Glutamatergic neuron (in vitro differentiated cells): ENCODE results near the gene STK4. TPM values are rescaled to one million over a fixed set of nuclear protein-coding genes. Genes with fewer than 3 reads are reported as not detected.
A peak's percentile ranks its signal among the peaks of the same experiment; 100 is the strongest.

Experiments used
- DNase-seq: peaks from one replicate; pipeline ENCODE4 v3.0.0; 2022
- H3K27ac Mint-ChIP-seq: one replicate; pipeline ENCODE4 v1.8.0; 2020; ENCODE audit warnings: mild to moderate bottlenecking, mixed read lengths, inconsistent platforms; ENCODE audit not compliant: unreplicated experiment
- H3K27me3 Mint-ChIP-seq: one replicate; pipeline ENCODE4 v1.8.0; 2020; ENCODE audit warnings: mild to moderate bottlenecking, moderate library complexity, mixed read lengths, inconsistent platforms; ENCODE audit not compliant: unreplicated experiment
- H3K36me3 Mint-ChIP-seq: one replicate; pipeline ENCODE4 v1.8.0; 2020; ENCODE audit warnings: mild to moderate bottlenecking, mixed read lengths, inconsistent platforms; ENCODE audit not compliant: unreplicated experiment
- H3K4me1 Mint-ChIP-seq: one replicate; pipeline ENCODE4 v1.8.0; 2020; ENCODE audit warnings: mild to moderate bottlenecking, low read depth, mixed read lengths, inconsistent platforms; ENCODE audit not compliant: unreplicated experiment
- H3K4me3 Mint-ChIP-seq: one replicate; pipeline ENCODE4 v1.8.0; 2020; ENCODE audit warnings: mild to moderate bottlenecking, mixed read lengths, inconsistent platforms; ENCODE audit not compliant: unreplicated experiment
- H3K9me3 Mint-ChIP-seq: one replicate; pipeline ENCODE4 v1.8.0; 2020; ENCODE audit warnings: mild to moderate bottlenecking, moderate library complexity, mixed read lengths, inconsistent platforms; ENCODE audit not compliant: unreplicated experiment
- CTCF ChIP-seq: fragments of 200-600 bp; sonication (generic); IDR thresholded peaks from one replicate; pipeline ENCODE4 v1.5.0; 2021; ENCODE audit not compliant: partially characterized antibody, unreplicated experiment
- total RNA-seq: library from RNA; stranded (reverse); fragmentation: NEBNext Ultra II Directional; extraction: Animal tissue kit (Norgen Biotek cat#: 25700); gene quantifications from one replicate; pipeline ENCODE4 v1.2.1, GENCODE V29; 2021; ENCODE audit not compliant: unreplicated experiment

STK4 gene
- total RNA-seq, 1 donor from 2014 or later, result 32.6 TPM

GRCh38 chr20:45098103-45098773 is 131.9 kb downstream of the STK4 start:
- peaks cover 13% of the 10 kb centered on the region for H3K27me3 Mint-ChIP-seq
- DNase-seq, result peak; percentile 65
- TF ChIP-seq CTCF, result no peak
- no peak overlapping the region for H3K4me3 Mint-ChIP-seq
- no peaks in the 10 kb centered on the region for H3K4me1 Mint-ChIP-seq
- H3K27ac Mint-ChIP-seq, result no peak overlapping the region
- H3K9me3 Mint-ChIP-seq, result peaks cover 2% of the 10 kb centered on the region
- no peaks in the 10 kb centered on the region for H3K36me3 Mint-ChIP-seq

GRCh38 chr20:45100563-45101245 is 134.4 kb downstream of the STK4 start, which contains the start of gene KCNS1:
Gene KCNS1, minus strand, starts transcription at chr20:45101127. Its CDS starts 1,891 bp downstream, at chr20:45099236.
- TF ChIP-seq CTCF, result no peak
- Mint-ChIP-seq H3K4me3 (no peak within 1 kb of the TSS), H3K36me3 (no peaks in the 10 kb centered on the region), H3K27me3 (peaks cover 15% of the 10 kb centered on the region), H3K9me3 (peaks cover 5% of the 10 kb centered on the region), H3K4me1 (no peaks in the 10 kb centered on the region), H3K27ac (no peak within 1 kb of the TSS)
- peak; percentile 83 for DNase-seq

- no peaks in the 10 kb centered on the region for H3K4me1 Mint-ChIP-seq
- no peak overlapping the region for H3K27ac Mint-ChIP-seq
- no peaks in the 10 kb centered on the region for H3K36me3 Mint-ChIP-seq
- no peak for DNase-seq
- H3K9me3 Mint-ChIP-seq, result peaks cover 5% of the 10 kb centered on the region
- no peak for TF ChIP-seq CTCF
- peaks cover 15% of the 10 kb centered on the region for H3K27me3 Mint-ChIP-seq
- no peak overlapping the region for H3K4me3 Mint-ChIP-seq
Measured at GRCh38 chr20:45101333-45101850, 135.1 kb downstream of the STK4 start.

GRCh38 chr20:45103072-45103471 is 136.8 kb downstream of the STK4 start:
- H3K4me1 Mint-ChIP-seq, result no peaks in the 10 kb centered on the region
- no peak overlapping the region for H3K4me3 Mint-ChIP-seq
- H3K27me3 Mint-ChIP-seq, result peaks cover 12% of the 10 kb centered on the region
- no peaks in the 10 kb centered on the region for H3K36me3 Mint-ChIP-seq
- no peak for DNase-seq
- peaks cover 5% of the 10 kb centered on the region for H3K9me3 Mint-ChIP-seq
- TF ChIP-seq CTCF, result no peak
- no peak overlapping the region for H3K27ac Mint-ChIP-seq

- H3K27me3 Mint-ChIP-seq, result peaks cover 8% of the 10 kb centered on the region
Measured at GRCh38 chr20:45104786-45105185, 138.5 kb downstream of the STK4 start.

More at GRCh38 chr20:45104786-45105185, 138.5 kb downstream of the STK4 start:
- H3K27ac Mint-ChIP-seq, result no peak overlapping the region
- H3K4me3 Mint-ChIP-seq, result no peak overlapping the region
- TF ChIP-seq CTCF, result no peak
- no peaks in the 10 kb centered on the region for H3K4me1 Mint-ChIP-seq
- no peaks in the 10 kb centered on the region for H3K36me3 Mint-ChIP-seq
- DNase-seq, result no peak
- H3K9me3 Mint-ChIP-seq, result peaks cover 3% of the 10 kb centered on the region
